HL-60 (cell line): Measurements from ENCODE around the gene LIN37.

Experiments used
- CTCF ChIP-seq: IDR thresholded peaks from one replicate; pipeline ENCODE4 v1.5.1; 2011; ENCODE audit warnings: low read length, control low read depth, inconsistent platforms; ENCODE audit not compliant: insufficient read depth
- POLR2AphosphoS5 ChIP-seq: IDR thresholded peaks from 2 replicates; pipeline ENCODE4 v1.6.1; 2012; ENCODE audit warnings: low read depth
- REST ChIP-seq: IDR thresholded peaks from 2 replicates; pipeline ENCODE4 v1.6.1; 2012; ENCODE audit warnings: low read depth; ENCODE audit not compliant: insufficient replicate concordance

GRCh38 chr19:35727053-35727955 is 21.1 kb upstream of the LIN37 start:
- no peak for TF ChIP-seq CTCF
- TF ChIP-seq POLR2AphosphoS5: no peak
- no peak for TF ChIP-seq REST
